Measurements from ENCODE around the gene IFFO2.
A peak's percentile ranks its signal among the peaks of the same experiment; 100 is the strongest.
"Not testable (repeated sequence)": the region's sequence is repeated elsewhere in the genome, so short reads cannot be mapped to it uniquely, and the experiment has no call there.

IFFO2 gene

DNA sequence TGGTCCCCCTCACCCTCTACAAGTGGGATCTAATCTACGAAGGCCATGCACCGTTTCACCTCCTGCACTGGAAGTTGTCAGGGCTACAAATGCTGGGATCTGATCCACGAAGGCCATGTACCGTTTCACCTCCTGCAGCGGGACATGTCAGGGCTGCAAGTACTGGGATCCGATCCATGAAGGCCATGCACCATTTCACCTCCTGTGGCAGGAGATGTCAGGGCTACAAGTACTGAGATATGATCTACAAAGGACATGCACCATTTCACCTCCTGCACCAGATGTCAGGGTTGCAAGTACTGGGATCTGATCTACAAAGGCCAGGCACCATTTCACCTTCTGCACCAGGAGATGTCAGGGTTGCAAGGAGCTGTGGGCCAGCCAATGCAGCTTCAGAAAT is 61.2 kb downstream of the IFFO2 start:
- no peak for DNase-seq (ENCODE audit: low read depth, low spot score)

GRCh38 chr1:18893120-18893519 is 63.4 kb downstream of the IFFO2 start:
- peak; percentile 51 for DNase-seq (ENCODE audit: low read depth, low spot score)

- not testable (repeated sequence) for DNase-seq (ENCODE audit: low read depth, low spot score)
Observed at GRCh38 chr1:18891858-18892257, 64.6 kb downstream of the IFFO2 start.

DNA sequence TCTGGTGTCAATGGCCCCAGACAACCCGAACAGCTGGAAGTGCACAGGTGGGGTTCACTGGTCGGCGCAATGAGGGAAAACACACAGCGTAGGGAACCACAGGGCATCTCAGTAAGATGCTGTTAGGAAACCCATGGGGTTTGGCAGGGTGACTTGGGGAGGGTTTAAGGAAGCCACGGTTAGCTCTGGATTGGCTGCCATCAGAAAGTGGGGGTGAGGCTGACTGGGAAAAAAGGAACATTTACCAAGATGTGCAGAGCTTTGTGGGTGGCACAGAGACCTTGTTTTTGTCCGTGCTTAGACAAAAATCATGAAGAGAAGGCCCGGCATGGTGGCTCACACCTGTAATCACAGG is 65.1 kb downstream of the IFFO2 start:
- no peak for DNase-seq (ENCODE audit: low read depth, low spot score)

- DNase-seq (ENCODE audit: low read depth, low spot score), result peak; percentile 95
Observed at GRCh38 chr1:18890706-18891425, 65.6 kb downstream of the IFFO2 start.

DNA sequence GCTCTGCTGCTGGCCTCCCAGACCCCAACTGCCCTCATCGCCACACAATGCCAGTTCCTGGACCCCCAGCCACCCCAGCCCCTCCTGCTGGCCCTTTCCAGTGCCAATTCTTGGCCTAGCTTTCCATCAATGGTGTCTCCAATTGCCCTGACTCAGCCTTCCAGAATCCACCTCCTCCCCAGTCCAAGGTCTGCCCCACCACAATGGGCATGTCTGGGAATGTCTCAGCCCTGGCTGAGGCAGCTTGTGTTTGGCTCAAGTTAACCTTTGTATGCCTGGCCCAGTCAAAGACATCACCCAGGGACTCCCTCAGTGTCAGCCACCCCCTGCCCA is 70.5 kb downstream of the IFFO2 start:
- DNase-seq (ENCODE audit: low read depth, low spot score), result peak; percentile 92

DNA sequence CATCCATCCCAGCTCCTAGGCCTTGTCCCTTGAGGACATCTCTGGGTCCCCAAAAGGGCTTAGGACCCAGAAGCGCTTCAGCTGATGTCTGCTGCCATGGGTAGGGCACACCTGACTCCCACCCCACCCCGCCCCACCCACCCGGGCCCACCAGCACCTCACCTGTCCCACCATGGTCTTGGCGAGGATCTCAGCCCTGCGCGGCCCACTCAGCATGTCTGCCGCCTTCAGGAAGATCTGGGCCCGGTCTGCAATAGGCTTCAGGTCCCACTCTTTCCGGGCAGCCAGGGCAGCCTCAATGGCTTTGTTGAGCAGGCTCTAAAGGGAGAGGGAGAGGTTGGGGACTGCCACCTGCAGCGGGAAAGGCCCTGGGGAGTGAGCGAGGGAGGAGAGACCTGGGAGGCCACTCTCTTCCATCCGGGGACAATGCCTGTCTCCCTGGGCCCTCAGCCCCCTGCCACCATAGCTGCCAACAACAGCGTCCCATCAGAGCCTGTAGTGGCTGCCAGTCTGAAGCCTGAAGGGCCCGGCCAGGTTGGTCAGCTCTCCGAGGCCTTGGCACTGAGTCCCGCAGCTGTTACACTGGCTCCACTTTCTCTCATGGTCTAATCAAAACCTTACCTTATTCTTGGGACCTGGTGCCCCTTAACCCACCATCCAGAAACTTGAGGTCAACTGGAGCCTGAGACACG is 71.0 kb downstream of the IFFO2 start:
- DNase-seq (ENCODE audit: low read depth, low spot score), result no peak

GRCh38 chr1:18884727-18885126 is 71.7 kb downstream of the IFFO2 start:
- no peak for DNase-seq (ENCODE audit: low read depth, low spot score)

DNA sequence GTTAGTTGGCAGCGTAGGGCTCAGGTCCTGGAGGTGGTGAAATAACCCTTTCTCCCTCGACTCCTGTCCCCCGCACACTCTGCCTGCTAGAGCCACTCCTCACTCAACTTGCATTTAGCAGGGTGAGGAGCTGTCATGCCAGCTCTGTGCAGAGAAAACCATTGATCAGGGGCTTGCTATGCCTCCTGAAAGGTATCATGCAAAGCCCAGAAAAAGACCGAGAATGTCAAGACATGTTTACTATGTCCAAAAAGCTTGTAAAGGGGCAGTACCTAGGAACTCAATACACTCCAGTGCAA is 72.1 kb downstream of the IFFO2 start:
- no peak for DNase-seq (ENCODE audit: low read depth, low spot score)

- DNase-seq (ENCODE audit: low read depth, low spot score), result peak; percentile 90
Observed at GRCh38 chr1:18883636-18884418, 72.6 kb downstream of the IFFO2 start.

DNA sequence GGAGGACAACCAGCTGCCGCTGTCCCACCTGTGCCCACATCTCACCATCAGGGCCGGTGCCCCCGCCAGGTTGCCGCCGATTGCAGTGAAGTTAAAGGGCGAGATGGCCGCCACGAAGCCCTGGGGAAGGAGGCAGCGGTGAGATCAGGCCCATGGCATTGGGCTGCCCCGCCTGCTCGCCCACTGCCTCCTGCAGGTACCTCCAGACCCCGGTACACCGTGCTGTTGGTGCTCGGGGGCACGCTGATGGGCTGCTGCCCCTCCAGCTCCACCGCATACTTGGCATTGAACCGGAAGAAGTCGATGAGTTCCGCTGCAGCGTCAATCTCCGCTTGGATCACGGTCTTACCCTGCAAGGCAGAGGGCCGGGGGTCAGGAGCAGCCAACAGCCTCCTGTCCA is 73.4 kb downstream of the IFFO2 start:
- no peak for DNase-seq (ENCODE audit: low read depth, low spot score)

GRCh38 chr1:18882486-18882885 is 74.0 kb downstream of the IFFO2 start:
- no peak for DNase-seq (ENCODE audit: low read depth, low spot score)

GRCh38 chr1:18881642-18882431 is 74.6 kb downstream of the IFFO2 start:
- DNase-seq (ENCODE audit: low read depth, low spot score), result no peak

DNA sequence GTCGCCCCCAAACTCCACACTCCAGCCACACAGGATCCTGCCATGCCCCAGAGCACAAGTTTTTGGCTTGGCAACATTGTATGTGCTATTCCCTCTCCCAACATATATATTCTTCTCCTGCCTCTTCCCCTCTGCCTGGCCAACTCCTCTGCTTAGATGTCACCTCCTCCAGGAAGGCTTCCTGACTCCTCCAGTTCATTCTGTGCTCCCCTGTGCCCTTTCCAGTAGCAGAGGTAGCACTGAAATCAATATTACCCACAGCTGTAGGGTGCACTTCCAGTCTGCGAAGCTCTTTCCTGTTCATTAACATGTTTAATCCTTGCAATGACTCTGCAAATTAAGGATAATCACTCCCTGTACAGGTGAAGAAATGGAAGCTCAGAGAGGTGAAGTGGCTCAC is 75.3 kb downstream of the IFFO2 start:
- no peak for DNase-seq (ENCODE audit: low read depth, low spot score)

GRCh38 chr1:18880585-18880984 is 75.9 kb downstream of the IFFO2 start:
- no peak for DNase-seq (ENCODE audit: low read depth, low spot score)

GRCh38 chr1:18879791-18880309 is 76.6 kb downstream of the IFFO2 start:
- peak; percentile 42 for DNase-seq (ENCODE audit: low read depth, low spot score)

- no peak for DNase-seq (ENCODE audit: low read depth, low spot score)
Observed at GRCh38 chr1:18879215-18879790, 77.2 kb downstream of the IFFO2 start.

DNA sequence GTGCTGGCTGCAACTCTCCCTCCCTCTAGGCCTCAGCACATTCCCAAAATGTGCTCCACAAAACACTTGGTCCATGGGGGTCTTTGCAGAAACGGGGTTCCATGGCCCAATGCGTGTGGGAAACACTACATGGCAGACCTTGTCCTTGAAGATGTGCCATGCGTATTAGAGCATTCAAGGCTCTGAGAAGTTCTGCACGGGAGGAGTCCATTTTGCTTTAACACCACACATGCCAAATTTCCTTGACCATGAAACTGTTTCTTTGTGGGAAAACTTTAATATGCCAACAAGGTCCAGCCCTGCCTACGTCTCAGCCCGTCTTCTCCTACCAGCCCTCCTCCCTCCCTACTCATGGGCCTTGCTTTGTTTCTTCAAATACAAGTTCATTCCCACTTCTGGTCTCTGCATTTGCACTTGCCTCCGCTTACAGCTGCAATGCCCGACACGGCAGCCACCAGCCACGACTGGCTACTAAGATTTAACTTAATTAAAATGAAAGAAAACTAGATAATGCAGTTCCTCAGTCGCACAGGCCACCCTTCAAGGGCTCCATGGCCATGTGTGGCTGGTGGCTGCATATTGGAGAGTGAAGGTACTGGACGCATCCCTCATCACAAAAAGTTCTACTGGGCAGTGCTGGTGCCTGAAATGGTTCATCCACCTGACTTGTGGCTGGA is 77.8 kb downstream of the IFFO2 start:
- DNase-seq (ENCODE audit: low read depth, low spot score), result no peak

GRCh38 chr1:18877282-18877681 is 79.2 kb downstream of the IFFO2 start:
- no peak for DNase-seq (ENCODE audit: low read depth, low spot score)

DNA sequence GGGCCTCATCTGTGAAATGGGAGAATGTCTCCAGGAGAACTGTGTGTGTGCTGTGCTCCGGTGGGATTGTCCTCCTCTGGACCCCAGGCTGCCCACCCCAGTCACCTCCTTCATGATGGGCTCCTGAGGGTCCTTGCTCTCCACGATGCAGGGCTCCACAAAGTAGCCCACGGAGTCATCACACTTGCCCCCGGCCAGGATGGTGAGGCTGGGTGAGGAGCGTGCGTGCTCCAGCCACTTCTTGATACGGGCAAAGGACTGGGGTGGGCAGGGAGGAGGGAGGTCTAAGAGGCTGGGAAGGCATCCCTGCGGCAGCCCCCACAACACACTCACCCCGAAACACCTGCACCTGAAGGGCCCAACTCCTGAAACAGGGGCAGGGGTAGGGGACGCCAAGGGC is 80.3 kb downstream of the IFFO2 start:
- DNase-seq (ENCODE audit: low read depth, low spot score), result no peak

DNA sequence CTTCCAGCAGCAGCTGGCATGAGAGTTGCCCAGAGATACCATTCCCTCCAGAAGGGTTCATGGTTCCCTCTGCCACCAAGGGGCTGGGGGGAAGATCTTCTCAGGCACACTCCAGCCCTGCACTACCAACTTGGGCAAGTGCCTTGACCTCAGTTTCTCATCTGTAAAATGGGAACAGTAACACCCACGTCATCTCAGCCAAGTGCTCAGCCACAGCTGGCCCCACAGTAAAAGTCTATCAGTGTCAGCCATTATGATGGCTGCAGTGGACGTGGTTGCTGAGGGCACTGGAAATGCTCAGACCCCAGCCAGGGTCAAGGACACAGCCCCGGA is 80.7 kb downstream of the IFFO2 start:
- no peak for DNase-seq (ENCODE audit: low read depth, low spot score)
